GM12878 (cell line): Measurements from ENCODE around the gene KLHL18.

Source experiments
- BMI1 ChIP-seq: fragments of 450-650 bp; IDR thresholded peaks from 2 replicates; pipeline ENCODE4 v1.6.1; 2016; ENCODE audit warnings: mild to moderate bottlenecking, moderate library complexity, borderline replicate concordance
- CBX3 ChIP-seq: fragments of 200-600 bp; sonication (generic); IDR thresholded peaks from 2 replicates; pipeline ENCODE4 v1.6.1; 2016; ENCODE audit warnings: low read depth, borderline replicate concordance
- CBX5 ChIP-seq: sonication (generic); IDR thresholded peaks from 2 replicates; pipeline ENCODE4 v1.6.1; 2016; ENCODE audit warnings: low read depth, moderate library complexity, mild to moderate bottlenecking, inconsistent platforms
- FOS ChIP-seq: IDR thresholded peaks from 3 replicates; pipeline ENCODE4 v1.6.1; 2011; ENCODE audit warnings: borderline replicate concordance; ENCODE audit not compliant: insufficient read length; ENCODE audit errors: extremely low read depth
- HDAC2 ChIP-seq: fragments of 200-600 bp; sonication (generic); IDR thresholded peaks from 2 replicates; pipeline ENCODE4 v1.6.1; 2017
- NFYB ChIP-seq: IDR thresholded peaks from 2 replicates; pipeline ENCODE4 v1.6.1; 2011; ENCODE audit warnings: low read depth, mild to moderate bottlenecking, low read length, improper control_type of control experiment, moderate library complexity; ENCODE audit not compliant: insufficient read depth
- SMC3 ChIP-seq: IDR thresholded peaks from 2 replicates; pipeline ENCODE4 v1.6.1; 2011; ENCODE audit warnings: low read length, improper control_type of control experiment, borderline replicate concordance
- ZNF274 ChIP-seq: IDR thresholded peaks from one replicate; pipeline ENCODE4 v1.8.0; 2011; ENCODE audit not compliant: insufficient read length, insufficient read depth
- TF ChIP-seq, protein P1 (sequence below): IDR thresholded peaks from 2 replicates; pipeline ENCODE4 v1.6.1; 2011; ENCODE audit warnings: low read depth, mild to moderate bottlenecking, low read length, moderate library complexity, borderline replicate concordance; ENCODE audit errors: extremely low read depth
- TF ChIP-seq, protein P2 (sequence below): IDR thresholded peaks from 2 replicates; pipeline ENCODE4 v1.6.1; 2011; ENCODE audit warnings: low read depth, low read length, improper control_type of control experiment, borderline replicate concordance
- TF ChIP-seq, protein P3 (sequence below), 3 experiments: IDR thresholded peaks in 2 of 3; conservative IDR thresholded peaks in 1 of 3; 2 replicates each; pipeline ENCODE4 v1.5.1; 2011; ENCODE audit warnings: low read depth in 3 of 3, low read length in 3 of 3, mild to moderate bottlenecking in 3 of 3, control low read depth in 2 of 3, moderate library complexity in 2 of 3, inconsistent platforms in 1 of 3, mixed read lengths in 1 of 3; ENCODE audit not compliant: control insufficient read depth in 2 of 3, insufficient read depth in 1 of 3; ENCODE audit errors: extremely low read depth in 1 of 3
- TF ChIP-seq, protein P4 (sequence below): IDR thresholded peaks from 2 replicates; pipeline ENCODE4 v1.6.1; 2011; ENCODE audit warnings: mild to moderate bottlenecking, low read depth, low read length, moderate library complexity; ENCODE audit not compliant: insufficient replicate concordance

DNA sequence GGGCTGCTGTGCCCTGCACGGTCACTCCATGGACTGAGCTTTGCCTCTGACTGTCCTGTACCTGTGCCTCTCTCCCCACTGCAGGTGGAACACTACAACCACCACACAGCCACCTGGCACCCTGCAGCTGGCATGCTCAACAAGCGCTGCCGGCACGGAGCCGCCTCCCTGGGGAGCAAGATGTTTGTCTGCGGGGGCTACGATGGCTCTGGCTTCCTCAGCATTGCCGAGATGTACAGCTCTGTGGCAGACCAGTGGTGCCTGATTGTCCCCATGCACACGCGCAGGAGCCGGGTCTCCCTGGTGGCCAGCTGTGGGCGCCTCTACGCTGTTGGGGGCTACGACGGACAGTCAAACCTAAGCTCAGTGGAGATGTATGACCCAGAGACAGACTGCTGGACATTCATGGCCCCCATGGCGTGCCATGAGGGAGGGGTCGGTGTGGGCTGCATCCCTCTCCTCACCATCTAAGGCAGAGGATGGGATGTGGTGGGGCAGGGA, 60.8 kb downstream of the KLHL18 start:
- TF ChIP-seq, protein P1, sequence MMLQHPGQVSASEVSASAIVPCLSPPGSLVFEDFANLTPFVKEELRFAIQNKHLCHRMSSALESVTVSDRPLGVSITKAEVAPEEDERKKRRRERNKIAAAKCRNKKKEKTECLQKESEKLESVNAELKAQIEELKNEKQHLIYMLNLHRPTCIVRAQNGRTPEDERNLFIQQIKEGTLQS = no peak
- TF ChIP-seq ZNF274 (no peak), BMI1 (no peak), HDAC2 (no peak), NFYB (no peak), FOS (no peak), SMC3 (no peak), CBX5 (no peak), CBX3 (no peak)
- TF ChIP-seq, protein P2, sequence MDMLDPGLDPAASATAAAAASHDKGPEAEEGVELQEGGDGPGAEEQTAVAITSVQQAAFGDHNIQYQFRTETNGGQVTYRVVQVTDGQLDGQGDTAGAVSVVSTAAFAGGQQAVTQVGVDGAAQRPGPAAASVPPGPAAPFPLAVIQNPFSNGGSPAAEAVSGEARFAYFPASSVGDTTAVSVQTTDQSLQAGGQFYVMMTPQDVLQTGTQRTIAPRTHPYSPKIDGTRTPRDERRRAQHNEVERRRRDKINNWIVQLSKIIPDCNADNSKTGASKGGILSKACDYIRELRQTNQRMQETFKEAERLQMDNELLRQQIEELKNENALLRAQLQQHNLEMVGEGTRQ = no peak
- TF ChIP-seq, protein P3, sequence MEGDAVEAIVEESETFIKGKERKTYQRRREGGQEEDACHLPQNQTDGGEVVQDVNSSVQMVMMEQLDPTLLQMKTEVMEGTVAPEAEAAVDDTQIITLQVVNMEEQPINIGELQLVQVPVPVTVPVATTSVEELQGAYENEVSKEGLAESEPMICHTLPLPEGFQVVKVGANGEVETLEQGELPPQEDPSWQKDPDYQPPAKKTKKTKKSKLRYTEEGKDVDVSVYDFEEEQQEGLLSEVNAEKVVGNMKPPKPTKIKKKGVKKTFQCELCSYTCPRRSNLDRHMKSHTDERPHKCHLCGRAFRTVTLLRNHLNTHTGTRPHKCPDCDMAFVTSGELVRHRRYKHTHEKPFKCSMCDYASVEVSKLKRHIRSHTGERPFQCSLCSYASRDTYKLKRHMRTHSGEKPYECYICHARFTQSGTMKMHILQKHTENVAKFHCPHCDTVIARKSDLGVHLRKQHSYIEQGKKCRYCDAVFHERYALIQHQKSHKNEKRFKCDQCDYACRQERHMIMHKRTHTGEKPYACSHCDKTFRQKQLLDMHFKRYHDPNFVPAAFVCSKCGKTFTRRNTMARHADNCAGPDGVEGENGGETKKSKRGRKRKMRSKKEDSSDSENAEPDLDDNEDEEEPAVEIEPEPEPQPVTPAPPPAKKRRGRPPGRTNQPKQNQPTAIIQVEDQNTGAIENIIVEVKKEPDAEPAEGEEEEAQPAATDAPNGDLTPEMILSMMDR (IDR thresholded peaks at IDR 0.05 in 2 of 3, conservative IDR thresholded peaks at IDR 0.05 in 1 of 3; ENCODE audit: control insufficient read depth in 2 of 3, extremely low read depth in 1 of 3, insufficient read depth in 1 of 3, low read depth in 3 of 3, low read length in 3 of 3) = no peak
- TF ChIP-seq, protein P4, sequence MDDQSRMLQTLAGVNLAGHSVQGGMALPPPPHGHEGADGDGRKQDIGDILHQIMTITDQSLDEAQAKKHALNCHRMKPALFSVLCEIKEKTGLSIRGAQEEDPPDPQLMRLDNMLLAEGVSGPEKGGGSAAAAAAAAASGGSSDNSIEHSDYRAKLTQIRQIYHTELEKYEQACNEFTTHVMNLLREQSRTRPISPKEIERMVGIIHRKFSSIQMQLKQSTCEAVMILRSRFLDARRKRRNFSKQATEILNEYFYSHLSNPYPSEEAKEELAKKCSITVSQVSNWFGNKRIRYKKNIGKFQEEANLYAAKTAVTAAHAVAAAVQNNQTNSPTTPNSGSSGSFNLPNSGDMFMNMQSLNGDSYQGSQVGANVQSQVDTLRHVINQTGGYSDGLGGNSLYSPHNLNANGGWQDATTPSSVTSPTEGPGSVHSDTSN = no peak
